Lower leg skin (tissue), 4 donors: ENCODE measurements around the gene CYP2U1. TPM values are rescaled to one million over a fixed set of nuclear protein-coding genes. Genes with fewer than 3 reads are reported as not detected.

Source experiments
- DNase-seq, 2 donors: peaks; one replicate each; pipeline ENCODE4 v3.0.0-alpha.2; 2019; ENCODE audit warnings: low spot score in 2 of 2
- H3K4me3 ChIP-seq: fragments of 200-600 bp; sonication (generic); 2 replicates; pipeline ENCODE4 v1.5.1; 2017; ENCODE audit warnings: mild to moderate bottlenecking, low read depth; ENCODE audit not compliant: poor library complexity, severe bottlenecking
- POLR2A ChIP-seq, 2 donors: fragments of 450-650 bp; IDR thresholded peaks; one replicate each; pipeline ENCODE4 v1.6.1; 2016 to 2017; ENCODE audit warnings: antibody characterized with exemption in 2 of 2, mild to moderate bottlenecking in 1 of 2, moderate library complexity in 1 of 2
- WGBS, 2 donors: methylation state at CpG; one replicate each; pipeline ENCODE4 v1.1.5; 2018; 5-methylcytosine and 5-hydroxymethylcytosine counted together
- intact Hi-C: fragments of 100-400 bp; cut with DNase I; formaldehyde crosslinking; loops from one replicate; pipeline ENCODE4 v1.15.0; 2023; ENCODE audit warnings: low total_unique reads
- total RNA-seq, 4 donors: library from RNA; depleted of rRNA; stranded (reverse); fragments of >200 nt; gene quantifications; one replicate each; pipeline ENCODE4 v1.1.0, GENCODE V29; 2016
- TF ChIP-seq, protein P1 (sequence below), 3 donors: fragments of 450-650 bp; IDR thresholded peaks; one replicate each; pipeline ENCODE4 v1.5.1; 2016; ENCODE audit warnings: antibody characterized with exemption in 3 of 3, mild to moderate bottlenecking in 3 of 3, moderate library complexity in 2 of 3

The CYP2U1 gene
- total RNA-seq, 4 donors from 2014 or later, result 2.2 to 5.8 (median 4.8) TPM

DNA sequence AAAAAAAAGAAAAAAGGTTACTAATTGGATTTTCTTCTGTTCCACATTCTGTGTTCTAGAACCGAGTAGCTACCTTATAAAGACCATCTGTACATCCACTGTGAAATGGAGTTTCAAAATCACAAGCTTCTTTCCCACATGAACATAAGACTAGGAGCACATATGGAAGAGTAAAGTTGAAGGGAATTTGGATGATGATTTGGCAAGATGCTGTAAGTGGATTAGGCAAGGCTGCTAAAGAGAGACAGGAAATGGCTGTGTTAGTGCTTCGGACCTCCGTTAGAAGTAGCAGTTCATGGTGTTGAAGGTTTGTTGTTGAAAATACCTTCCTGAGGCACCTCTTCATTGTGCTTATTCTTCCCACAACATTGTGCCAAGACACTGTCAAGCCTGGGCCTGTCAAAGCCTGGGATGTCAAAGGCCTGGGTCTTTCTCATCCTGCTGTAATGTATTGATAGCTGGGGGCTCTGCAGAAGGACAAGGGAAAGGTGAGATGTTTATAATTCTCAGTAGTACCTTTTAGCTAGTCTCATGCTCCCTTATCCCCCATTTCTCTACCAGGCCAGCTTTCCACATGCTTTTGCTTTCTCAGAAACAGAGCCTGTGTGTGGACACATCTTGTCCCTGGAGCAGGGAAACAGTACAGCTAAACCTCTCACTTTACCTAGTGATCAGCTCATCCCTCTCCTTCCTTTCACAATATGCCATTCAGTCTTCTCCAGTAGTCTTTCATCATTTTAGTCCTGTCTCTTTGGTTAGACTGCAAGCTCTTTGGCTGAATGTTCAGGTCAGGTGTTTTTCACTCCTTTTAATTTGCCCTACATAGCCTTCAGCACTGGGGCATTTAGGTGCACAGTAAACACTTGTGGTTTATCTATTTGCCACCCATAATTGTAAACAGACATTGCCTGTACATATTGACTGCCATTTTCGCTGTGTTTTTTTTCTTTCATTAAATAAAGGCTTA, 37.9 kb upstream of the CYP2U1 start:
- H3K4me3 ChIP-seq, result no peak overlapping the region
- WGBS, 2 donors, result 71 to 78% methylated on average over 4 of the region's 4 CpGs
- TF ChIP-seq POLR2A (IDR thresholded peaks at IDR 0.05), result no peak
- TF ChIP-seq, protein P1, sequence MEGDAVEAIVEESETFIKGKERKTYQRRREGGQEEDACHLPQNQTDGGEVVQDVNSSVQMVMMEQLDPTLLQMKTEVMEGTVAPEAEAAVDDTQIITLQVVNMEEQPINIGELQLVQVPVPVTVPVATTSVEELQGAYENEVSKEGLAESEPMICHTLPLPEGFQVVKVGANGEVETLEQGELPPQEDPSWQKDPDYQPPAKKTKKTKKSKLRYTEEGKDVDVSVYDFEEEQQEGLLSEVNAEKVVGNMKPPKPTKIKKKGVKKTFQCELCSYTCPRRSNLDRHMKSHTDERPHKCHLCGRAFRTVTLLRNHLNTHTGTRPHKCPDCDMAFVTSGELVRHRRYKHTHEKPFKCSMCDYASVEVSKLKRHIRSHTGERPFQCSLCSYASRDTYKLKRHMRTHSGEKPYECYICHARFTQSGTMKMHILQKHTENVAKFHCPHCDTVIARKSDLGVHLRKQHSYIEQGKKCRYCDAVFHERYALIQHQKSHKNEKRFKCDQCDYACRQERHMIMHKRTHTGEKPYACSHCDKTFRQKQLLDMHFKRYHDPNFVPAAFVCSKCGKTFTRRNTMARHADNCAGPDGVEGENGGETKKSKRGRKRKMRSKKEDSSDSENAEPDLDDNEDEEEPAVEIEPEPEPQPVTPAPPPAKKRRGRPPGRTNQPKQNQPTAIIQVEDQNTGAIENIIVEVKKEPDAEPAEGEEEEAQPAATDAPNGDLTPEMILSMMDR (IDR thresholded peaks at IDR 0.05), result no peak
- intact Hi-C loops, result no loop called here
- no peak for DNase-seq

DNA sequence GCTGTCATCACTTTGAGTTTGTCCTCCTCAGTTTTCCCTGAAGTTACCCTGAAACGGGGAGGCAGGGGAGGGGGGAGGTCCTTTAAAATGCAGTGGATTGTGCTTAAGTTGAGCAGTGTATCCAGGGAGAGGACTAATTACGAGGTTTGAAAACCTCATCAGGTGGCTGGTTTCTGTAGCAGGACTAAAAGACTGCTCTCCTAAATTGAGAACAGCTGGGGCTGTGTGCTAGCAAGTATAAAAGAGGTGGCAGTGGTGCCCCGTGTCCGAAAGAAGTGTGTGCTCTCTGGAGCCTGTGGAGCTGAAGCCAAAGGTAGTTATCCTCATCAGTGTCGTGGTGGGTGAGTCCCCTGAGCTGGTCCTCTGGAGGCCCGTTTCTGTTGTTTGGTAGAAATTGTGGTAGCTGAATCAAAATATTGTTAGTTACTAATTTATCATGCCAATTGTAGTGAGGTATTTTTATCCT, 37.2 kb upstream of the CYP2U1 start:
- no peak overlapping the region for H3K4me3 ChIP-seq
- 64 to 77% methylated on average over 6 of the region's 6 CpGs for WGBS, 2 donors
- intact Hi-C loops, result no loop called here
- DNase-seq, result no peak
- TF ChIP-seq, protein P1 (IDR thresholded peaks at IDR 0.05), result no peak
- TF ChIP-seq POLR2A (IDR thresholded peaks at IDR 0.05), result no peak

DNA sequence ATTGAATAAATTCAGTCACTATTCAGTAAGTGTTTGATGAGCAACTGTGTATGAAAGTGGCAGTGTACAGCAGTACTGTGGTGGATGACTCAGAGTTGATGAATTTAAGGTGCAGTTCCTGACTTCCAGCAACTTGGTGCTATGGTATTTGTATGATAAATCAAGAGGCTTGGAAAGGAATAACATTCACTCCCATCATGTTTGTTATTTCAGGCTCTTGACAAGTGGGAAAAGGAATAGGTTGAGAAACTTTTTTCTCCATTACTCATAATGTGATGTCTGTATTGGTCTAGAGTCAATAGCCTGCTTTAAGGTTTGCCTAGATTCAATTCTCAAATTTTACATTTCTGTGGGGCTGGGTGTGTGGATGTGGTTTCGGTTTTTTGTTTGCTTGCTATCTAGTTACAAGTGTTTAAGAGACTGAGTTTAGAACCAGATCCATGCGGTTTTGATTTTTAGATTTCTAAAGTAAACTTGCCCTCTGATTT, 35.1 kb upstream of the CYP2U1 start:
- DNase-seq, result no peak
- TF ChIP-seq POLR2A (IDR thresholded peaks at IDR 0.05), result no peak
- TF ChIP-seq, protein P1 (IDR thresholded peaks at IDR 0.05), result no peak
- WGBS, 2 donors, result 42 to 56% methylated on average over 2 of the region's 2 CpGs

DNA sequence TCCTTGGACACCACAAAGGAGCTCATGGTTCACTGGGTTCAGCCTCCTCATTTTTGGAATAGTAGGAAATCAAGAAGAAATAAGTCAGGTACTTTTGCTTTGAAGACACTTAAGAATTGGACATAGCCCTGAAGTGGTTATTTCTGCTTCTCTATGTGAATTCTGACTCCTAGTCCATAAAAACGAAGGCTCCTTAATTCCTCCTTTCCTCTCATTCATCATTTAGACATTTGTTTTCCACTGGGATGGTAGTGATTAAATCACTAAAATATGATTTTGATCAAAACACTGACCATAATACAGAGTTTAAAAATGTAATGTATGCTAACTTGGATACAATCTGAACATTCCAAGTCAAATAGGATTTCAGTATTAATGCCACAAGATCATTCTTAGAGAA, 34.7 kb upstream of the CYP2U1 start:
- H3K4me3 ChIP-seq, result no peak overlapping the region
- no peak for DNase-seq
- TF ChIP-seq, protein P1 (IDR thresholded peaks at IDR 0.05), result no peak
- TF ChIP-seq POLR2A (IDR thresholded peaks at IDR 0.05), result no peak
- intact Hi-C loops, result no loop called here
- WGBS, 2 donors, result 38 to 46% methylated on average over 1 of the region's 1 CpG

More for the DNA sequence above, 35.1 kb upstream of the CYP2U1 start:
- no peak overlapping the region for H3K4me3 ChIP-seq
- intact Hi-C loops, result no loop called here

DNA sequence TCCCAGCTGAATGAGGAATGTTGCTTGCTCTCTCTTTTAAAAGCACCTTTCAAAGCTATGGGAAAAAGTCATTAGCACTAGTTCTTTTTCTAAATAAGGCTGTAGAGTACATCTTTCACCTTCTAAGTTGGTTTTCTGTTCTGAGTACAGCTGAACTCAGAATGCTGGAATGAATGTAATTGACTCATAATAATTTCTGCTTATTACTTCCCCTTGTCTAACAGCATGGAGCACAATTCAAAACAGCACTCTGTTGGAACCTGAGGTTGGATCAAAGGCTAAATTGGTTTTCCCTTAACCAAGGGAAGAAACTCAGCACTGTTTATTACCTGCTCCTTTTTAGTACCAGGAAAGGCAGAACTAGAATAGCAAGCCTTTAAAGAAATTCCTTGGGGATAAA, 33.5 kb upstream of the CYP2U1 start:
- TF ChIP-seq POLR2A (IDR thresholded peaks at IDR 0.05), result no peak
- TF ChIP-seq, protein P1 (IDR thresholded peaks at IDR 0.05), result no peak
- intact Hi-C loops, result no loop called here
- DNase-seq, result no peak
- H3K4me3 ChIP-seq, result no peak overlapping the region
